GM18870 (cell line): Measurements from ENCODE around the gene FARSB.
A peak's percentile ranks its signal among the peaks of the same experiment; 100 is the strongest.
"Not testable (repeated sequence)": the region's sequence is repeated elsewhere in the genome, so short reads cannot be mapped to it uniquely, and the experiment has no call there.

Experiments used
- ATAC-seq: cut with Tn5 transposase; IDR thresholded peaks from one replicate; pipeline ENCODE4 v1.9.1; 2021; ENCODE audit warnings: moderate library complexity; ENCODE audit not compliant: unreplicated experiment

The FARSB gene

GRCh38 chr2:222655787-222656525 is at the start of gene FARSB:
Gene FARSB (minus strand): TSS chr2:222656092. CDS start chr2:222656073, 19 bp downstream.
- ATAC-seq = peak; percentile 87

DNA sequence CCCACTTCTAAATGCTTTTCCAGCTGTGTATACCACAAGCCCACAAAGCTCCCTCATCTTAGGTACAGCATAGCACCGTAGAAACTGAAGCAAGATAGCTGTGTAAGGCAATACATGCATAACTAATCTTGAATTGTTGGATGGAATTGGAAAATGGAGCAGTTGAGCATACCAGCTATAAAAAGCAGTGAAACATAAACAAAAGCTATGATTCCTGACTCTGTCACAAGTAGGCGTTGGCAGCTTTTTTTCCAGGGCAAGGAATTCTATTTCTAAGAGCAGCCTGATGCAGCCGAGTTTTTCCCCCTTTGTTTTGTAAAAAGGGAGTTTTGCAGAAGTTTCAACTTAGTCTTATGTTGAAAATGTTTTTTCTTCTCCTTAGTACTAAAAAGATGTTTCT is 48.0 kb upstream of the FARSB start:
- no peak for ATAC-seq

DNA sequence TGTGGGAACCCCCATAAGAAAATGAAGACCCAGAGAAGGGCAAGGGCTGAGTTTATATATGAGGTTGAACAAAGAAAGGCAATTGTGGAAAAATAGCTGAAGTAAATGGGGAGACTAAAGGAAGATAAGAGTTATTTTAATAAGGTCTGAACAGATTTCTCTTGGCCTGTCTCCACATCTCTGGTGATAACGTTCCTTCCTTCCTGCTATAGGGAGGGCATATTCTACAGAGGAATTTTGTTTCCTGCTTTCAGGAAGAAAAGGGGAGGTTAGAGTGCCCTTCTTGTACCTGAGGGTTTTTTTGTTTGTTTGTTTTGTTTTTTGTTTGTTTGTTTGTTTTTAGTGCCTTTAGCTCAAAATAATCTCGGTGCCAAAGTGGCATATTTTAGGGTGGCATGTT is 47.2 kb upstream of the FARSB start:
- no peak for ATAC-seq

- ATAC-seq = no peak
Measured at GRCh38 chr2:222701721-222702131, 45.8 kb upstream of the FARSB start.

DNA sequence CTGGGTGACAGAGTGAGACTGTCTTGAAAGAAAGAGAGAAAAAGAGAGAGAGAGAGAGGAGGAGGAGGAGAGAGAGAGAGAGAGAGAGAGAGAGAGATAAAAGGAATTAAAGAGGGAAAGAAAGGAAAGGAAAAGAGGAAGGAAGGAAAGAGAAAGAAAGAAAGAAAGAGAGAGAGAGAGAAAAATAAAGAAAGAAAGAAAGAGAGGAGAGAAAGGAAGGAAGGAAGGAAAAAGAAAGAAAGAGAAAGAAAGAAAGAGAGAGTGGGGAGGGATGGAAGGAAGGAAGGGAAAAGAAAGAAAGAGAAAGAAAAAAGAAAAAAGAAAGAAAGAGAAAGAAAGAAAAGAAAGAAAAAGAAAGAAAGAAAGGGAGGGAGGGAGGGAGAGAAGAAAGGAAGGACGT is 45.3 kb upstream of the FARSB start:
- no peak for ATAC-seq

GRCh38 chr2:222698276-222698675 is 42.4 kb upstream of the FARSB start:
- ATAC-seq = no peak

GRCh38 chr2:222693837-222694236 is 37.9 kb upstream of the FARSB start:
- ATAC-seq = peak; percentile 48

DNA sequence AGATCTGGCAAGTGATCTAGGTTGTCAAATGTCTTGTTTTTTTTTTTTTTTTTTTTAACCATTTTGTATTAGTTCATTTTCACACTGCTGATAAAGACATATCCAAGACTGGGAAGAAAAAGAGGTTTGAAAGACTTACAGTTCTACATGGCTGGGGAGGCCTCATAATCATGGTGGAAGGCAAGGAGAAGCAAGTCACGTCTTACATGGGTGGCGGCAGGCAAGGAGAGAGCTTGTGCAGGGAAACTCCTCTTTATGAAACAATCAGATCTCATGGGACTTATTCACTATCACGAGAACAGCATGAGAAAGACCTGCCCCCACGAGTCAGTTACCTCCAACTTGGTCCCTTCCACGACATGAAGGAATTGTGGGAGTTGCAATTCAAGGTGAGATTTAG is 37.5 kb upstream of the FARSB start:
- not testable (repeated sequence) for ATAC-seq

DNA sequence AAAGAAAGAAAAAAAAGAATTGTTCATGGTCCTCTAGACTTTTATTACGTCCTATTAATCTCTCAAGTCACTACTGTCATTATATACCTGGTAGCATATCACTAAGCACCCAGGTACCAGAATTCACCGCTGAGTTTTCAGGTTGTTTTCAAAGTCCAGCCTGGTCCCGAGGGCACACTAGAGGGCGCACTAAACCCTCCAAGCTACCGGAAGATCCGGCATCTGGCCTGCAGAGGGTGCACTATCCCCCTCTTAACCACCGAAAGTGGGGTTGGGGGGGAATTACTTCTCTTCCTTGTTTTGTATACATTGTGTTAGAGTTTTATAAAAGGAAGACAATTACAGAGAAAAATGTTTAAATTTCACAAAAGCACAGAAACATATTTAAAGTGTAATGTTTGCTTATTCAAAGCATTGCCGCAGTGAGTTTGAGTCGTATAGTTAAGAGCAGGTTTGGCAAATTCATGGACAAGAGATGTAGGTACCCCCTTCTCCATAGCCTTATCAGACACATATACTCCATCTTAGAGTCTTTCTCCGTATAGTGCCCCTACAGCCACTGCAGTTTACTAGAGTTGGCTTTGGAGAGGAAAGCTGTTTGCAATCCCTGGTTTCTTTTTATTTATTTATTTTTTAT is 34.8 kb upstream of the FARSB start:
- peak; percentile 91 for ATAC-seq

DNA sequence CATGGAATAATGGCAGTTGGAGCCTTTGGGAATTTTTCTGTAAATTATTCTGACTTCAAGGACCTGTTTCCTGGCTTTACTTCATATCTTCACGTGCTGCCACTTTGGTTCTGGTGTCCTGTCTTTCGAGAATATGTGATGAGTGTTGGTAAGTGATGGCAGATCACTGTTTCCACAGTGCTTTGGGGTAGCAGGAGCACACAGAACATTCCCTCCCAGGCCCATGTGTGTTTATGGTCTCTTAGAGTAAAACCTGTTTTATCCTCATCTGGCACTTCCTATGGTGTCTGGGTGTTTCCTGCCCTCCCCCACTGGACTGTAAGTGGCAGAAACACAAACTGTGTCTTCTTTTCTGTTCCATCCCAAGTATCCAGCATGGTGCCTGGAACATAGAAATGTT is 33.4 kb upstream of the FARSB start:
- ATAC-seq = no peak

DNA sequence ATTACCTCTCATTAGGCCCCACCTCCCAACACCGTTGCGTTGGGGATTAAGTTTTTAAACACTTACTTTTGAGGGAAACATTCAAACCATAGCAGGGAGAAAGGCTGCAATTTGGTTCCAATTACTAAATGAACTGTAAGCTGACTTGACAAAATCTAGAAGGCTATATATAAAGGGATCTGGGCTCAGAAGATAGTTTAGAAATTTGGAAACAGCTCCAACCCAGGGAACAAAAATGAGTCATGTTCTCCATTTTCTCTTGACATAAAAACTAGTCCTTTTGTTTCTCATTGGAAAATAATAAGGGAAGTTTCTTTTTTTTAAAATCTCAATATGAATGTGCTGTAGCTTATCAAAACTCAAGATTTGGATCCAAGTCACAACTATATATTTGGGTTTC is 33.0 kb upstream of the FARSB start:
- no peak for ATAC-seq

- no peak for ATAC-seq
Measured at GRCh38 chr2:222686086-222686750, 30.3 kb upstream of the FARSB start.

DNA sequence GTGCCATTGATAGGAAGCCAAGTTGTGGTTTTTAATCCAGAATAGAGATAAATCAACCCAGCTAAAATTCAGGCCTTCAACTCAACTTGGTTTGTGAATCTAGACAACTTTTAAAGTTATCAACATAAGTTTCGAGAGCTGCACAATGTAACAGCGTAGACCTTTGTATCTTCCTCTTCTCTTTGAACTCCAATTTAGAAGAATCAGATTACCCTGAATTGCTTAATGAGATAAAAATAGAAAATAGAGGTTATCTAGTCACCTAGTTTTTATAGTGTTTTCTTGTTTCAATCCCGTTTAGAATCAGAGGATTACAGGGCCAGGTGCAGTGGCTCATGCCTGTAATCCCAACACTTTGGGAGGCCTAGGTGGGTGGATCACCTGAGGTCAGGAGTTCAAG is 27.9 kb upstream of the FARSB start:
- no peak for ATAC-seq

DNA sequence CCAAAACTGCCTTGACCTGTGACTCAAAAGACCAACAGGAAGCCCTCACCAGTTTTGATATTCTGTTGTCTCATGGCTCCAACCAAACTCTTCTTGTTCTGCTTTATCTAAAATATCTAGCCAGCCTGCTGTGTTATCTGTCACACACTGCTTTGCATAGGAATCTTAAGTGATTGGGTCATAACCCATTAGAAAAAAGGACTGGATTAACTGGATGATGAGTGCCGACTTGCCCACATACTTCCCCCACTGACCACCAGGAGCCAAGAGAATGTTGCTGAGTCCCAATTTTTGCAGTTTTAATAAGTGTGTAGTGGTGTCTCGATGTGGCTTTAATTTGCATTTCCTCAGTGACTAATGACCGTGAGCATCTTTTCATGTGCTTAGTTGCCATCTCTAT is 22.1 kb upstream of the FARSB start:
- ATAC-seq = no peak

GRCh38 chr2:222673883-222674282 is 18.0 kb upstream of the FARSB start:
- no peak for ATAC-seq

DNA sequence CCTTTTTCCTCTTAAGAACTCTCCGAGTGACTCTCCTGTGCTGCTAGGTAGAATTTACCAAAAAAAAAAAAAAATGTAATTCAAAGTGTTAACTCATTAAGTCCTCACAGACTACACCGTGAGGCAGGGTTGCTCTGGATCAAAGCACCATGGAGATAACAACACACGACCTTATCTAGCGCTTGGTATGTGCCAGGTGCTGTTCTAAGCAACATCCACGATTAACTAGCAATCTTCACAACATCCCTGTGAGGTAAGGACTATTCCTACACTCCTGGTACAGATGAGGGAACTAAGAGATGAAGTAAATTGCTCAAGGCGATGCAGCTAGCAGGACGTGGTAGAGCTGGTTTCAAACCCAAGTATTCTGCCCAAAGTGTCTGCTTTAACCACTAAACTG is 17.4 kb upstream of the FARSB start:
- ATAC-seq = no peak

DNA sequence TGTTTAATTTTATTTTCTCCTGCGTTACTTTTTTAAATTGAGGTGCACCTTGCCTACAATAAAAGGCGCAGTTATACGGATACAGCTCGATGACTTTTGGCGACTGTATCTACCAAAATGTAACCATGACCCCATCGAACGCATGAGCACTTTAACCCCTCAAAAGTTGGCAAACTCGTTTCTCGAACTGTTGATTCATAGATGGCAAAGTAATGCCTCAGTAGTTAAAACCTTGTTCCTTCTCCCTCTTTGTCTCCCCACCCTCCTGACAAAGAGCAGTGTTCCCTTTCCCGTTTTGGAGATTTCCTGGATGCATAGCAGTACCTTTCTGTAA is 16.1 kb upstream of the FARSB start:
- no peak for ATAC-seq

DNA sequence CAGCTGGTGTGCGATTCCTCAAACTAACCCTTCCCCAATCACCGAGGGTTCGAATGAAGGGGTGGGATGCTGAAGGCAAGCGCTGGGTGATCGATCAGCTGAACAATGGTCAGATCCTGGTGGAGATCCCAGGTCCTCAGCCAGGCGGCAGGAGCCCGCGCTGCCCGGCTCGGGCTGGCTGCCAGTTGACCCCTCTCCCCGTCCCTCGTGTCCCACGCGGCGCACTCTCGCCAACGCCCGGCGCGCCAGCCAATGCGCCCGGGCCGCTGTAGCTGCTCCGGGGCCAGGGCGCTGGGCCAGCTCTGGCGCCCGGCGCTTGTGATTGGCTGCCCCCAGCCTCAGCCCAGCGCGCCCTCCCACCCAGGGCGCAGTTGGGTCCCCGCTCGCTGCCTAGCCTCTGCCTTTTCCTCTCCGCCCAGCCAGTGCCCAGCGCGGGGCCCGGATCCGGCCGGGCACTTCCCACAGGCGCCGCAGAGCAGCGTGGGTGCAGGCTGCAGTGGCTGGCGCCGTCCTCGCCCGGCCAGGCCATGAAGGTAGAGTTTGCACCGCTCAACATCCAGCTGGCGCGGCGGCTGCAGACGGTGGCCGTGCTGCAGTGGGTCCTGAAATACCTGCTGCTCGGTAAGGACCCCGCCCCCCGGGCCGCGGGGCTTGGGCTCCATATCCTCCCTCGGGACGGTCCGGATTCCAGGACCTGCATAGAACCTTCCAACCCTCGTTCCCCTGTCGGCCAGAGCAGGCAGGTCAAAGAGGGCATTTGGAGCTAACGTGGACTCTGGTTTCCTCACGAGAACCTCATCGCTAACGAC is 15.6 kb upstream of the FARSB start, which contains the start of gene MOGAT1:
Gene MOGAT1, plus strand, starts transcription at position 400 of the 809 bp plus-strand sequence. Its CDS starts 128 bp downstream, at position 528.
- no peak for ATAC-seq

- ATAC-seq = no peak
Measured at GRCh38 chr2:222670191-222671038, 14.5 kb upstream of the FARSB start.

DNA sequence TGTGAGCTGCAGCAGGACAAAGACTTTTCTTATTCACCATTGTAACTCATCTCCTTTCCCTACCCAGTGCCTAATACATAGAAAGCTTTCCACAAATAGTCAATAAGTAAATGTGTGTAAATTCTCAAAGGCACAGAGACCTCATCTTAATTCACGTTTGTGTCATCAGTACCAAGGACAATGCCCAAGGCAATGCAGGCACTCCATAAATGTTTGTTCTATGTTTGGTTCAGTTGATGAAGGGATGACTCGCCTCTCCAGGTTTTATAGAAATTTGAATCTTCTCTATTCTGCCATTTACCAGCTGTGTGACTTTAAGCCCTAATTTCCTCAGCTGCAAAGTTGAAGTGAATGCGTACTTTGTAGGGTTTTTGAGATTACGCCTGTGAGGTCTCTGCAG is 13.5 kb upstream of the FARSB start:
- ATAC-seq = no peak
